HepG2 (cell line): Measurements from ENCODE around the gene CCSER1. TPM values are rescaled to one million over a fixed set of nuclear protein-coding genes. Genes with fewer than 3 reads are reported as not detected.

ENCODE experiments used
- ATAC-seq: fragments of 200-7000 bp; cut with Tn5 transposase; 3 replicates; pipeline ENCODE4 v1.9.1; 2020; ENCODE audit warnings: mild to moderate bottlenecking, moderate library complexity
- BruUV-seq: library from RNA; stranded (reverse); fragments of 400-500 nt; replicated peaks from 2 replicates; lab custom pipeline; 2021; lab: Mats Ljungman, UMichigan
- CTCF ChIA-PET: fragments of 300-600 bp; formaldehyde crosslinking; extraction: SDS; loops from one replicate; lab custom pipeline; 2021; ENCODE audit warnings: low total read pairs, inconsistent platforms, low intra/inter-chr PET ratio; lab: Yijun Ruan, JAX
- POLR2A ChIA-PET: fragments of 350-600 bp; sonication (Branson Sonifier 250); formaldehyde crosslinking; loops from one replicate; lab custom pipeline; 2020; ENCODE audit warnings: antibody characterized with exemption, inconsistent platforms; lab: Yijun Ruan, JAX
- DNase-seq: peaks from one replicate; pipeline ENCODE4 v3.0.0-alpha.2; 2015; ENCODE audit warnings: low spot score
- FAIRE-seq: peaks from 3 replicates; lab custom pipeline; 2011; peaks lifted over from hg19 to GRCh38; lab: Jason Lieb, UNC
- H2AFZ ChIP-seq: one replicate; pipeline ENCODE4 v1.6.1; 2011; ENCODE audit warnings: low read length, inconsistent platforms
- H3K27ac ChIP-seq: fragments of 300-600 bp; 3 replicates; pipeline ENCODE4 v1.8.0; 2011; ENCODE audit warnings: mixed run types, mild to moderate bottlenecking, mixed read lengths, low read length, inconsistent platforms; ENCODE audit not compliant: insufficient read depth; ENCODE audit errors: extremely low read length
- H3K27me3 ChIP-seq, 2 experiments: fragments of 200-600 bp in 1 of 2; 2 replicates in 1 of 2; 3 replicates in 1 of 2; pipeline versions ENCODE4 v1.6.0 to v1.8.0; 2011; ENCODE audit warnings: low read length in 2 of 2, mild to moderate bottlenecking in 2 of 2, moderate library complexity in 2 of 2, inconsistent platforms in 1 of 2; ENCODE audit not compliant: insufficient read depth in 2 of 2, control insufficient read depth in 1 of 2
- H3K36me3 ChIP-seq, 2 experiments: fragments of 200-600 bp in 1 of 2; replicated peaks in 1 of 2; 2 replicates in 1 of 2; 3 replicates in 1 of 2; pipeline versions ENCODE4 v1.5.1 to v1.8.0; 2011; ENCODE audit warnings: low read length in 2 of 2, inconsistent platforms in 1 of 2; ENCODE audit not compliant: insufficient read depth in 2 of 2, control insufficient read depth in 1 of 2
- H3K4me1 ChIP-seq: 2 replicates; pipeline ENCODE4 v1.5.1; 2012; ENCODE audit warnings: low read length, inconsistent platforms; ENCODE audit not compliant: insufficient read depth
- H3K4me2 ChIP-seq: 2 replicates; pipeline ENCODE4 v1.6.0; 2011; ENCODE audit warnings: low read depth, low read length, inconsistent platforms
- H3K4me3 ChIP-seq, 3 experiments: fragments of 200-600 bp in 1 of 3; sonication (generic), shearing (Covaris generic) in 1 of 3; replicated peaks in 1 of 3; 2 replicates each; pipeline ENCODE4 v1.5.1; 2011 to 2016; ENCODE audit warnings: low read length in 3 of 3, inconsistent platforms in 2 of 3, low read depth in 2 of 3, mild to moderate bottlenecking in 2 of 3, control low read depth in 1 of 3, mixed read lengths in 1 of 3; ENCODE audit not compliant: insufficient read depth in 1 of 3
- H3K79me2 ChIP-seq: one replicate; pipeline ENCODE4 v1.6.1; 2011; ENCODE audit warnings: low read length, inconsistent platforms; ENCODE audit not compliant: insufficient read depth
- H3K9ac ChIP-seq: 2 replicates; pipeline ENCODE4 v1.6.0; 2011; ENCODE audit warnings: mild to moderate bottlenecking, low read depth, low read length, inconsistent platforms; ENCODE audit not compliant: insufficient read depth
- H3K9me3 ChIP-seq: 2 replicates; pipeline ENCODE4 v1.5.1; 2012; ENCODE audit warnings: mild to moderate bottlenecking, low read length
- H4K20me1 ChIP-seq: 2 replicates; pipeline ENCODE4 v1.6.0; 2011; ENCODE audit warnings: inconsistent platforms, mild to moderate bottlenecking, low read length, moderate library complexity; ENCODE audit not compliant: insufficient read depth
- AHDC1 ChIP-seq: sonication (generic); formaldehyde crosslinking; IDR thresholded peaks from 2 replicates; pipeline ENCODE4 v1.5.1; 2020; ENCODE audit warnings: mild to moderate bottlenecking, missing genetic modification reagents, borderline replicate concordance
- EP300 ChIP-seq, 3 experiments: sonication (generic) in 1 of 3; formaldehyde crosslinking in 1 of 3; IDR thresholded peaks; 2 replicates each; pipeline versions ENCODE4 v1.5.1 to v1.6.1; 2011 to 2020; ENCODE audit warnings: low read depth in 2 of 3, low read length in 2 of 3, borderline replicate concordance in 1 of 3, improper control_type of control experiment in 1 of 3, mild to moderate bottlenecking in 1 of 3, missing genetic modification reagents in 1 of 3, moderate library complexity in 1 of 3
- FOSL2 ChIP-seq: sonication (generic); formaldehyde crosslinking; IDR thresholded peaks from 2 replicates; pipeline ENCODE4 v1.4.0; 2020; ENCODE audit warnings: missing genetic modification reagents
- FOXA3 ChIP-seq: IDR thresholded peaks from 2 replicates; pipeline ENCODE4 v1.6.1; 2016; ENCODE audit warnings: missing genetic modification reagents, missing compliant biosample characterization
- FOXP1 ChIP-seq, 2 experiments: fragments of 450-650 bp in 1 of 2; IDR thresholded peaks; 2 replicates each; pipeline ENCODE4 v1.6.1; 2017 to 2018; ENCODE audit warnings: antibody characterized with exemption in 1 of 2
- GATAD2A ChIP-seq: IDR thresholded peaks from 2 replicates; pipeline ENCODE4 v1.6.1; 2016
- MED1 ChIP-seq: sonication (generic); formaldehyde crosslinking; IDR thresholded peaks from 2 replicates; pipeline ENCODE4 v1.4.0; 2020; ENCODE audit warnings: missing genetic modification reagents
- MIER2 ChIP-seq: IDR thresholded peaks from 2 replicates; pipeline ENCODE4 v1.6.1; 2016; ENCODE audit warnings: missing biosample characterization, missing genetic modification reagents
- NR2C2 ChIP-seq: sonication (generic); formaldehyde crosslinking; IDR thresholded peaks from 2 replicates; pipeline ENCODE4 v1.4.0; 2020; ENCODE audit warnings: missing genetic modification reagents, mild to moderate bottlenecking, moderate library complexity, borderline replicate concordance
- NR2F6 ChIP-seq, 2 experiments: IDR thresholded peaks; 2 replicates each; pipeline ENCODE4 v1.6.1; 2016; ENCODE audit warnings: antibody characterized with exemption in 1 of 2, mild to moderate bottlenecking in 1 of 2
- PPARG ChIP-seq: conservative IDR thresholded peaks from 2 replicates; pipeline ENCODE4 v1.6.1; 2016; ENCODE audit warnings: missing biosample characterization, missing genetic modification reagents
- RARA ChIP-seq: IDR thresholded peaks from 2 replicates; pipeline ENCODE4 v1.6.1; 2016; ENCODE audit warnings: missing genetic modification reagents, missing compliant biosample characterization
- RXRB ChIP-seq: IDR thresholded peaks from 2 replicates; pipeline ENCODE4 v1.6.1; 2016; ENCODE audit warnings: borderline replicate concordance, missing genetic modification reagents, missing compliant biosample characterization
- ZBTB20 ChIP-seq: sonication (generic); formaldehyde crosslinking; IDR thresholded peaks from 2 replicates; pipeline ENCODE4 v1.8.1; 2023; ENCODE audit warnings: missing genetic modification reagents, low read depth, mild to moderate bottlenecking, borderline replicate concordance
- ZFP1 ChIP-seq: IDR thresholded peaks from 2 replicates; pipeline ENCODE4 v1.6.1; 2016
- ZNF7 ChIP-seq: IDR thresholded peaks from 2 replicates; pipeline ENCODE4 v1.6.1; 2016; ENCODE audit warnings: missing biosample characterization, missing genetic modification reagents
- WGBS: methylation state at CpG from one replicate; pipeline ENCODE4 v1.1.6; 2017; ENCODE audit warnings: low lambda C conversion rate; 5-methylcytosine and 5-hydroxymethylcytosine counted together
- in situ Hi-C: cut with HindIII; loops from 2 replicates; pipeline ENCODE4 v1.10.0; 2017; ENCODE audit warnings: low pct_unique_long_range_greater_than_20kb; ENCODE audit not compliant: extremely low pct_ligation_motif_present
- intact Hi-C: fragments of 100-400 bp; cut with micrococcal nuclease; formaldehyde crosslinking; loops from one replicate; pipeline ENCODE4 v1.10.0; 2022; ENCODE audit not compliant: unreplicated experiment
- polyA plus RNA-seq, 8 experiments: library from polyadenylated mRNA; depleted of rRNA in 3 of 8; stranded (reverse) in 7 of 8; unstranded in 1 of 8; fragments of >200 nt; fragmentation: Illumina TruSeq in 4 of 8; extraction: Trizol in 4 of 8; gene quantifications; 2 replicates each; pipeline versions ENCODE4 v1.2.1 to v1.2.3, GENCODE V29; 2011 to 2016; ENCODE audit warnings: low read depth in 4 of 8, missing spikeins in 1 of 8, mixed read lengths in 1 of 8; ENCODE audit not compliant: insufficient read depth in 1 of 8
- total RNA-seq, 5 experiments: library from RNA; depleted of rRNA; stranded (reverse); fragments of >200 nt; fragmentation: Illumina TruSeq; extraction: Trizol; gene quantifications; 2 replicates each; pipeline ENCODE4 v1.2.3, GENCODE V29; 2016; ENCODE audit warnings: low read depth in 1 of 5
- TF ChIP-seq, protein P1 (sequence below): sonication (generic); formaldehyde crosslinking; IDR thresholded peaks from 2 replicates; pipeline ENCODE4 v1.8.1; 2023; ENCODE audit warnings: missing genetic modification reagents, mild to moderate bottlenecking, borderline replicate concordance

Gene CCSER1
- total and polyA plus RNA-seq, 2 of the 13 experiments (the other 11 are each of a cell fraction or from before 2014, with no cell fraction given): not detected

- no peaks in the 10 kb centered on the region for H3K9me3 ChIP-seq
- no peaks in the 10 kb centered on the region for H3K27me3 ChIP-seq
- H3K4me3 ChIP-seq: no peak overlapping the region
- intact Hi-C loops (no loop called here), in situ Hi-C loops (no loop called here)
- H3K4me2 ChIP-seq: no peak overlapping the region
- H3K9ac ChIP-seq: no peak overlapping the region
- 0% methylated on average over 1 of the region's 1 CpG for WGBS
- no peaks in the 10 kb centered on the region for H3K79me2 ChIP-seq
- ChIA-PET CTCF (no interaction called here), POLR2A (no interaction called here)
- no peaks in the 10 kb centered on the region for H4K20me1 ChIP-seq
- H3K36me3 ChIP-seq: no peaks in the 10 kb centered on the region
- no peak overlapping the region for H2AFZ ChIP-seq
- no TSS peak for BruUV-seq
- FAIRE-seq (no peak), ATAC-seq (no peak; the same call in 2 of the 3 replicates), DNase-seq (peak; percentile 2)
- peaks cover 10% of the 10 kb centered on the region for H3K4me1 ChIP-seq
- H3K27ac ChIP-seq: no peak overlapping the region
- TF ChIP-seq GATAD2A (CRISPR knock-in tag) (0 out of 2 replicates have a peak, but pooled peaks have one; percentile 24), NR2C2 (0 out of 2 replicates have a peak, but pooled peaks have one; percentile 35), ZNF7 (CRISPR knock-in tag) (no peak), PPARG (CRISPR knock-in tag) (0 out of 2 replicates have a peak, but pooled peaks have one; percentile 38), ZBTB20 (CRISPR knock-in tag) (peak; percentile 23; the same call in 1 of the 2 replicates), FOXP1 (IDR thresholded peaks at IDR 0.05) (no peak), FOXP1 (CRISPR knock-in tag; IDR thresholded peaks at IDR 0.05) (0 out of 2 replicates have a peak, but pooled peaks have one; percentile 52), RARA (CRISPR knock-in tag) (peak; percentile 44; the same call in 1 of the 2 replicates), EP300 (IDR thresholded peaks at IDR 0.05; ENCODE audit: low read depth in 2 of 2, low read length in 2 of 2) (0 out of 4 replicates have a peak, but pooled peaks of 1 of the 2 experiments have one; percentile 24), EP300 (CRISPR knock-in tag; IDR thresholded peaks at IDR 0.05; ENCODE audit: borderline replicate concordance) (no peak), AHDC1 (CRISPR knock-in tag) (peak; percentile 33; the same call in 1 of the 2 replicates), FOXA3 (CRISPR knock-in tag) (peak; percentile 38; the same call in 1 of the 2 replicates), MED1 (CRISPR knock-in tag) (no peak), MIER2 (CRISPR knock-in tag) (no peak), RXRB (CRISPR knock-in tag) (peak; percentile 49; the same call in 1 of the 2 replicates), NR2F6 (IDR thresholded peaks at IDR 0.05) (no peak), NR2F6 (CRISPR knock-in tag; IDR thresholded peaks at IDR 0.05) (0 out of 2 replicates have a peak, but pooled peaks have one; percentile 17), ZFP1 (no peak), FOSL2 (CRISPR knock-in tag) (no peak)
- TF ChIP-seq, protein P1, sequence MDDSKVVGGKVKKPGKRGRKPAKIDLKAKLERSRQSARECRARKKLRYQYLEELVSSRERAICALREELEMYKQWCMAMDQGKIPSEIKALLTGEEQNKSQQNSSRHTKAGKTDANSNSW (CRISPR knock-in tag): no peak
These were observed 88.1 kb downstream of the CCSER1 start for GRCh38 chr4:90215286-90215685.
